GM12891 (cell line): Measurements from ENCODE around the gene PCGF5.

Source experiments
- POLR2A ChIP-seq: IDR thresholded peaks from 2 replicates; pipeline ENCODE4 v1.6.1; 2011; ENCODE audit warnings: low read depth, low read length, control low read depth
- POLR2AphosphoS5 ChIP-seq: IDR thresholded peaks from 2 replicates; pipeline ENCODE4 v1.6.1; 2011; ENCODE audit warnings: low read depth, low read length, control low read depth
- TAF1 ChIP-seq: IDR thresholded peaks from 2 replicates; pipeline ENCODE4 v1.6.1; 2011; ENCODE audit warnings: low read depth, low read length, control low read depth

GRCh38 chr10:91172348-91172747, 48.1 kb upstream of the PCGF5 start:
- TF ChIP-seq POLR2AphosphoS5 (no peak), TAF1 (no peak), POLR2A (no peak)
